Fibroblast of lung (primary cell): ENCODE data around the gene SLC22A4. TPM values are rescaled to one million over a fixed set of nuclear protein-coding genes. Genes with fewer than 3 reads are reported as not detected.
A peak's percentile ranks its signal among the peaks of the same experiment; 100 is the strongest.

Experiments
- DNase-seq, 2 donors: peaks; one replicate each; pipeline versions ENCODE4 v3.0.0 to v3.0.0-alpha.2; 2010; ENCODE audit warnings: low read depth in 2 of 2
- H2AFZ ChIP-seq: 2 replicates; pipeline ENCODE4 v1.5.1; 2012; ENCODE audit warnings: low read length, control low read depth, inconsistent platforms
- H3K27ac ChIP-seq: 2 replicates; pipeline ENCODE4 v1.5.1; 2011; ENCODE audit warnings: low read length, control low read depth; ENCODE audit not compliant: insufficient read depth
- H3K27me3 ChIP-seq: 2 replicates; pipeline ENCODE4 v1.5.1; 2011; ENCODE audit warnings: mild to moderate bottlenecking, low read length; ENCODE audit not compliant: control insufficient read depth, insufficient read depth
- H3K36me3 ChIP-seq: 2 replicates; pipeline ENCODE4 v1.5.1; 2011; ENCODE audit warnings: low read length; ENCODE audit not compliant: control insufficient read depth, insufficient read depth
- H3K4me1 ChIP-seq: 2 replicates; pipeline ENCODE4 v1.5.1; 2011; ENCODE audit warnings: low read length; ENCODE audit not compliant: control insufficient read depth, insufficient read depth; ENCODE audit errors: extremely low read depth
- H3K4me2 ChIP-seq: 2 replicates; pipeline ENCODE4 v1.5.1; 2011; ENCODE audit warnings: low read length, control low read depth; ENCODE audit not compliant: insufficient read depth; ENCODE audit errors: extremely low read depth
- H3K4me3 ChIP-seq, 4 experiments: fragments of 200-600 bp in 1 of 4; sonication (generic) in 1 of 4; replicated peaks in 1 of 4; 2 replicates each; pipeline ENCODE4 v1.5.1; 2011 to 2016; ENCODE audit warnings: low read length in 4 of 4, low read depth in 3 of 4, mild to moderate bottlenecking in 3 of 4, control low read depth in 2 of 4, inconsistent platforms in 1 of 4, mixed read lengths in 1 of 4; ENCODE audit not compliant: insufficient read depth in 1 of 4; ENCODE audit errors: control extremely low read depth in 1 of 4
- H3K79me2 ChIP-seq: 2 replicates; pipeline ENCODE4 v1.5.1; 2012; ENCODE audit warnings: mild to moderate bottlenecking, low read length, inconsistent platforms; ENCODE audit not compliant: control insufficient read depth, insufficient read depth
- H3K9ac ChIP-seq: 2 replicates; pipeline ENCODE4 v1.5.1; 2011; ENCODE audit warnings: mild to moderate bottlenecking, low read length, control low read depth; ENCODE audit not compliant: insufficient read depth
- H3K9me3 ChIP-seq: 2 replicates; pipeline ENCODE4 v1.5.1; 2012; ENCODE audit warnings: low read depth, low read length; ENCODE audit not compliant: control insufficient read depth, insufficient read depth
- H4K20me1 ChIP-seq: 2 replicates; pipeline ENCODE4 v1.5.1; 2011; ENCODE audit warnings: low read length; ENCODE audit not compliant: control insufficient read depth, insufficient read depth; ENCODE audit errors: extremely low read depth
- CTCF ChIP-seq, 2 donors: IDR thresholded peaks in 1 of 2; conservative IDR thresholded peaks in 1 of 2; 1 replicate in 1 of 2; 2 replicates in 1 of 2; pipeline ENCODE4 v1.5.1; 2011 to 2012; ENCODE audit warnings: low read length in 2 of 2, control low read depth in 1 of 2, inconsistent platforms in 1 of 2, low read depth in 1 of 2, mild to moderate bottlenecking in 1 of 2
- EZH2 ChIP-seq: IDR thresholded peaks from 2 replicates; pipeline ENCODE4 v1.5.1; 2012; ENCODE audit warnings: low read length, control low read depth, mild to moderate bottlenecking; ENCODE audit errors: missing control alignments
- polyA plus RNA-seq, 2 donors: library from polyadenylated mRNA; depleted of rRNA in 1 of 2; stranded (reverse) in 1 of 2; unstranded in 1 of 2; fragments of >200 nt; gene quantifications; 2 replicates each; pipeline ENCODE4 v1.2.1, GENCODE V29; 2011 to 2012; ENCODE audit warnings: missing spikeins in 1 of 2
- total RNA-seq: library from RNA; depleted of rRNA; stranded (reverse); fragments of >200 nt; gene quantifications from 2 replicates; pipeline ENCODE4 v1.2.1, GENCODE V29; 2014

The SLC22A4 gene
- total and polyA plus RNA-seq, 2 donors (not counting 1 experiment from before 2014, with no cell fraction given) = 1.1 to 4.1 TPM

- H3K9me3 ChIP-seq = no peaks in the 10 kb centered on the region
- H3K27me3 ChIP-seq = no peaks in the 10 kb centered on the region
- no peaks in the 10 kb centered on the region for H4K20me1 ChIP-seq
- TF ChIP-seq EZH2 = no peak
- no peak for TF ChIP-seq CTCF (conservative IDR thresholded peaks at IDR 0.05 in 1 of 2, IDR thresholded peaks at IDR 0.05 in 1 of 2; ENCODE audit: low read depth in 1 of 2, low read length in 2 of 2)
- no peak overlapping the region for H2AFZ ChIP-seq
- no peaks in the 10 kb centered on the region for H3K36me3 ChIP-seq
- no peaks in the 10 kb centered on the region for H3K79me2 ChIP-seq
- no peak overlapping the region for H3K4me2 ChIP-seq
- H3K4me3 ChIP-seq = peak overlapping the region in 1 of 4 experiments; percentile 70
- H3K27ac ChIP-seq = no peak overlapping the region
- H3K4me1 ChIP-seq = no peaks in the 10 kb centered on the region
- no peak overlapping the region for H3K9ac ChIP-seq
- no peak for DNase-seq
Observed at GRCh38 chr5:132370971-132371602, 76.9 kb downstream of the SLC22A4 start.

GRCh38 chr5:132371603-132371994 is 77.4 kb downstream of the SLC22A4 start:
- H2AFZ ChIP-seq = no peak overlapping the region
- H3K27ac ChIP-seq = no peak overlapping the region
- H3K4me2 ChIP-seq = no peak overlapping the region
- no peak overlapping the region for H3K9ac ChIP-seq
- no peaks in the 10 kb centered on the region for H3K79me2 ChIP-seq
- H3K9me3 ChIP-seq = no peaks in the 10 kb centered on the region
- no peaks in the 10 kb centered on the region for H3K27me3 ChIP-seq
- H4K20me1 ChIP-seq = no peaks in the 10 kb centered on the region
- no peak for DNase-seq
- no peaks in the 10 kb centered on the region for H3K36me3 ChIP-seq
- no peak for TF ChIP-seq EZH2
- no peaks in the 10 kb centered on the region for H3K4me1 ChIP-seq
- no peak overlapping the region for H3K4me3 ChIP-seq

GRCh38 chr5:132372127-132372526 is 77.9 kb downstream of the SLC22A4 start:
- H3K9ac ChIP-seq = no peak overlapping the region
- no peak overlapping the region for H3K4me2 ChIP-seq
- no peaks in the 10 kb centered on the region for H3K36me3 ChIP-seq
- no peak for DNase-seq
- H4K20me1 ChIP-seq = no peaks in the 10 kb centered on the region
- TF ChIP-seq EZH2 (no peak), CTCF (conservative IDR thresholded peaks at IDR 0.05 in 1 of 2, IDR thresholded peaks at IDR 0.05 in 1 of 2; ENCODE audit: low read depth in 1 of 2, low read length in 2 of 2) (no peak)
- no peak overlapping the region for H3K27ac ChIP-seq
- H3K4me3 ChIP-seq = no peak overlapping the region
- H3K79me2 ChIP-seq = no peaks in the 10 kb centered on the region
- H3K9me3 ChIP-seq = no peaks in the 10 kb centered on the region
- H3K4me1 ChIP-seq = no peaks in the 10 kb centered on the region
- H2AFZ ChIP-seq = no peak overlapping the region
- no peaks in the 10 kb centered on the region for H3K27me3 ChIP-seq
